Measurements from ENCODE around the gene KRT8. TPM values are rescaled to one million over a fixed set of nuclear protein-coding genes. Genes with fewer than 3 reads are reported as not detected.
A peak's percentile ranks its signal among the peaks of the same experiment; 100 is the strongest.

KRT8 gene
- total RNA-seq, 2 donors from 2014 or later, result 1,663 to 1,920 TPM

- Histone ChIP-seq H3K9ac (ENCODE audit: extremely low read depth, low read length, poor library complexity, severe bottlenecking) (peak overlapping the region; percentile 67), H3K27me3 (ENCODE audit: control insufficient read depth, insufficient read depth, low read length, poor library complexity, severe bottlenecking) (no peaks in the 10 kb centered on the region), H3K27ac (ENCODE audit: low read depth, low read length) (no peak overlapping the region), H3K36me3 (ENCODE audit: control insufficient read depth, insufficient read depth, low read length) (peaks cover 21% of the 10 kb centered on the region), H3K9me3 (ENCODE audit: control insufficient read depth, low read length) (no peaks in the 10 kb centered on the region), H3K4me1 (ENCODE audit: control insufficient read depth, insufficient read depth, low read length) (peaks cover 29% of the 10 kb centered on the region), H3K4me3 (ENCODE audit: low read length) (peak overlapping the region; percentile 58)
- peaks cover 82% of the 10 kb centered on the region for H3K4me1 Mint-ChIP-seq
- TF ChIP-seq CTCF (conservative IDR thresholded peaks at IDR 0.05), result no peak
- H3K27me3 Mint-ChIP-seq (ENCODE audit: insufficient read depth), result no peaks in the 10 kb centered on the region
- H3K36me3 Mint-ChIP-seq (ENCODE audit: low read depth), result peaks cover 26% of the 10 kb centered on the region
- DNase-seq, result peak; percentile 81
- 20 to 62% methylated on average over 1 to 9 of the region's 10 CpGs for WGBS, 2 experiments (ENCODE audit: insufficient coverage in 1 of 2, insufficient read length in 1 of 2)
- H3K4me3 Mint-ChIP-seq, result peak overlapping the region; percentile 100
- H3K9me3 Mint-ChIP-seq, result no peaks in the 10 kb centered on the region
- H3K27ac Mint-ChIP-seq, result peak overlapping the region; percentile 100
Observed at GRCh38 chr12:52946797-52947547, 42.1 kb upstream of the KRT8 start.

GRCh38 chr12:52946334-52946733, 41.5 kb upstream of the KRT8 start:
- H3K9me3 ChIP-seq (ENCODE audit: control insufficient read depth, low read length), result no peaks in the 10 kb centered on the region
- H3K27me3 Mint-ChIP-seq (ENCODE audit: insufficient read depth), result no peaks in the 10 kb centered on the region
- no peaks in the 10 kb centered on the region for H3K9me3 Mint-ChIP-seq
- peaks cover 79% of the 10 kb centered on the region for H3K4me1 Mint-ChIP-seq
- 90% methylated on average over 1 of the region's 1 CpG; no CpG with 5 or more reads in 1 of the 2 experiments for WGBS, 2 experiments (ENCODE audit: insufficient coverage in 1 of 2, insufficient read length in 1 of 2)
- TF ChIP-seq CTCF (conservative IDR thresholded peaks at IDR 0.05), result no peak
- H3K9ac ChIP-seq (ENCODE audit: extremely low read depth, low read length, poor library complexity, severe bottlenecking), result peak overlapping the region; percentile 67
- H3K36me3 ChIP-seq (ENCODE audit: control insufficient read depth, insufficient read depth, low read length), result peaks cover 15% of the 10 kb centered on the region
- peak overlapping the region; percentile 86 for H3K27ac ChIP-seq (ENCODE audit: low read depth, low read length)
- no peak for DNase-seq
- no peaks in the 10 kb centered on the region for H3K27me3 ChIP-seq (ENCODE audit: control insufficient read depth, insufficient read depth, low read length, poor library complexity, severe bottlenecking)
- H3K4me3 Mint-ChIP-seq, result peak overlapping the region; percentile 100
- peaks cover 19% of the 10 kb centered on the region for H3K36me3 Mint-ChIP-seq (ENCODE audit: low read depth)
- peak overlapping the region; percentile 100 for H3K27ac Mint-ChIP-seq
- H3K4me1 ChIP-seq (ENCODE audit: control insufficient read depth, insufficient read depth, low read length), result peaks cover 29% of the 10 kb centered on the region
- peak overlapping the region; percentile 58 for H3K4me3 ChIP-seq (ENCODE audit: low read length)

GRCh38 chr12:52945389-52946232, 40.7 kb upstream of the KRT8 start:
- 5 to 19% methylated on average over 4 to 13 of the region's 13 CpGs for WGBS, 2 experiments (ENCODE audit: insufficient coverage in 1 of 2, insufficient read length in 1 of 2)
- Histone ChIP-seq H3K4me1 (ENCODE audit: control insufficient read depth, insufficient read depth, low read length) (peaks cover 29% of the 10 kb centered on the region), H3K27ac (ENCODE audit: low read depth, low read length) (peak overlapping the region; percentile 86), H3K27me3 (ENCODE audit: control insufficient read depth, insufficient read depth, low read length, poor library complexity, severe bottlenecking) (no peaks in the 10 kb centered on the region), H3K9ac (ENCODE audit: extremely low read depth, low read length, poor library complexity, severe bottlenecking) (peak overlapping the region; percentile 67), H3K4me3 (ENCODE audit: low read length) (peak overlapping the region; percentile 58), H3K9me3 (ENCODE audit: control insufficient read depth, low read length) (no peaks in the 10 kb centered on the region), H3K36me3 (ENCODE audit: control insufficient read depth, insufficient read depth, low read length) (peaks cover 8% of the 10 kb centered on the region)
- Mint-ChIP-seq H3K9me3 (no peaks in the 10 kb centered on the region), H3K4me3 (peak overlapping the region; percentile 100), H3K4me1 (peaks cover 72% of the 10 kb centered on the region), H3K27ac (peak overlapping the region; percentile 100), H3K27me3 (ENCODE audit: insufficient read depth) (no peaks in the 10 kb centered on the region), H3K36me3 (ENCODE audit: low read depth) (peaks cover 12% of the 10 kb centered on the region)
- peak; percentile 99 for DNase-seq
- no peak for TF ChIP-seq CTCF (conservative IDR thresholded peaks at IDR 0.05)

Measured in endodermal cell (in vitro differentiated cells).